ENCODE data around the gene LZTR1.

LZTR1 gene

DNA sequence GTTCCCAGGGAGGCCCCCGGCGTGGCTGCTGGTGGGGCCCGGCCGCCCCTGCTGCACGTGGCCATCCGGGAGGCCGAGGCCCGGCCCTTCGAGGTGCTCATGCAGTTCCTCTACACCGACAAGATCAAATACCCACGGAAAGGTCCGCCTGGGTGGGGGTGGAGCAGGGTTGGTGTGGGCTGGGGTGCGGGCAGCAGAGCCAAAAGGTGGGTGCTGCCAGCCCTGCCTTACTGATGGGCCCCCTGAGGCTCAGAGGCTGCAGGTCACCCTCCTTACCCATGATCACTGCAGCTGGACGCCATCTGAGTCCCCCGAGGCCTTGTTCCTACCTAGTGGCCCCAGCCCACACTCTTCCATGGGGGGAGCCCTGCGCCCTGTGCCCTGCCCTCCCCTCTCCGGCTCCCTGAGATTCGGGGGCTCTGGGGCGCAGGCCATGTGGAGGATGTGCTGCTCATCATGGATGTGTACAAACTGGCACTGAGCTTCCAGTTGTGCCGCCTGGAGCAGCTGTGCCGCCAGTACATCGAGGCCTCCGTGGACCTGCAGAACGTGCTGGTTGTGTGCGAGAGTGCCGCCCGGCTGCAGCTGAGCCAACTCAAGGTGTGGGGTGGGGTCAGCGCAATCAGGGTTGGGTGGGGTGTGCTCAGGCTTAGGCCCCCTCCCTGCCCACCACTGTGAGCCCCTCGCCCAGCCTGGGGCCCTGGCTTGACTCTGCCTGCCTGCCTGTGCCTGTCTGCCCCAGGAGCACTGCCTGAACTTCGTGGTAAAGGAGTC lies 12.2 kb downstream of the LZTR1 start:
- Histone ChIP-seq H3K27ac (ENCODE audit: low read depth, low read length) (no peak overlapping the region), H3K36me3 (ENCODE audit: control insufficient read depth, insufficient read depth, low read length) (peaks cover 33% of the 10 kb centered on the region)

GRCh38 chr22:20994902-20995241 lies 12.8 kb downstream of the LZTR1 start:
- H3K36me3 ChIP-seq (ENCODE audit: control insufficient read depth, insufficient read depth, low read length) = peaks cover 39% of the 10 kb centered on the region
- no peaks in the 10 kb centered on the region for H3K4me1 ChIP-seq (ENCODE audit: control insufficient read depth, insufficient read depth, low read length)
- H3K4me3 ChIP-seq (ENCODE audit: low read depth, low read length) = no peak overlapping the region
- no peaks in the 10 kb centered on the region for H3K9me3 ChIP-seq (ENCODE audit: control insufficient read depth, insufficient read depth, low read length)
- no peak overlapping the region for H3K9ac ChIP-seq (ENCODE audit: low read depth, low read length)
- no peak overlapping the region for H3K27ac ChIP-seq (ENCODE audit: low read depth, low read length)
- H3K27me3 ChIP-seq (ENCODE audit: control insufficient read depth, insufficient read depth, low read length) = no peaks in the 10 kb centered on the region

More for the DNA sequence above, 12.2 kb downstream of the LZTR1 start:
- no peak overlapping the region for H3K9ac ChIP-seq (ENCODE audit: low read depth, low read length)
- H3K4me1 ChIP-seq (ENCODE audit: control insufficient read depth, insufficient read depth, low read length) = no peaks in the 10 kb centered on the region
- no peak overlapping the region for H3K4me3 ChIP-seq (ENCODE audit: low read depth, low read length)
- H3K9me3 ChIP-seq (ENCODE audit: control insufficient read depth, insufficient read depth, low read length) = no peaks in the 10 kb centered on the region
- H3K27me3 ChIP-seq (ENCODE audit: control insufficient read depth, insufficient read depth, low read length) = no peaks in the 10 kb centered on the region

DNA sequence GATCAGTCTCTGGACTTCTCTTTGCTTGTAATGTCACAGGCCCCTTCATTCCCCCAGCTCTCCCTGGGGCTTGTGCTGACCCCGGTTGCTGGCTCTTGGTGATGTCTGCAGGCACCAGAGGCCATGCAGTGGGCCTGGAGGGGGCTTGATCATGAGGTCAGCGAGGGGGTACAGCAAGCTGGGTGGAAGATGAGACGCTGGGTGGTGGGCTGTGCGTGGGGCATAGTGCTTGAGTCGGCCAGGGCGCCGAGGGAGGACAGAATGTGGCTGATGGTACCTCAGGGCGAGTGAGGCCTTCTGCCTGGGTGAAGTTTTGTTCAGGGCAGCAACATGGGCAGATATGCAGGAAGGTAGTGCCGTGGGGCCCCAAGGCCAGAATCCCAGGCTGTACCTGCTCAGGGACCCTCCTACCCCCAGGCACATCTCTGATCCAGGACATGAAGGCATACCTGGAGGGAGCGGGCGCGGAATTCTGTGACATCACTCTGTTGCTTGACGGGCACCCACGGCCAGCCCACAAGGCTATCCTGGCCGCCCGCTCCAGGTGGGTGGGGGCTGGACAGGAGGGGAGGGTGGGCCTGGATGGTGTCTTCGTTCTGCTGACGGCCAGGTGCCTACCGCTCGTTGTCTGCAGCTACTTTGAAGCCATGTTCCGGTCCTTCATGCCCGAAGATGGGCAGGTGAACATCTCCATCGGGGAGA lies 13.4 kb downstream of the LZTR1 start:
- H3K27me3 ChIP-seq (ENCODE audit: control insufficient read depth, insufficient read depth, low read length) = no peaks in the 10 kb centered on the region
- H3K9ac ChIP-seq (ENCODE audit: low read depth, low read length) = no peak overlapping the region
- no peaks in the 10 kb centered on the region for H3K4me1 ChIP-seq (ENCODE audit: control insufficient read depth, insufficient read depth, low read length)
- peaks cover 42% of the 10 kb centered on the region for H3K36me3 ChIP-seq (ENCODE audit: control insufficient read depth, insufficient read depth, low read length)
- H3K4me3 ChIP-seq (ENCODE audit: low read depth, low read length) = no peak overlapping the region
- no peaks in the 10 kb centered on the region for H3K9me3 ChIP-seq (ENCODE audit: control insufficient read depth, insufficient read depth, low read length)
- no peak overlapping the region for H3K27ac ChIP-seq (ENCODE audit: low read depth, low read length)

DNA sequence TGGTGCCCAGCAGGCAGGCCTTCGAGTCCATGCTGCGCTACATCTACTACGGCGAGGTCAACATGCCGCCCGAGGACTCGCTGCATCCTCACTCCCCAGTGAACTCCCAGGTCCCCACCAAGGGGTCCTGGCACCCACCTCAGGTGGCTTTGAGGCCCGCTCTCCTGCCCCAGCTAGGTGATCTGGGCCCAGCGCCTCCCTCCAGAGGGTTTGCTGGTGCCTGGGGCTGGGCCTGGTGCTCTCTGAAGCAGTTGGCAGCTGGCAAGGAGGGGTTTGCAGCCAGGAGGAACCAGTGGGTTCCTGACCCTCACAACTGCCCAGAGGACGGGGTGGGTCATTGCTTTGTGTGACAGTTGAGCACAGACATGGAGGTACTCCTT lies 13.9 kb downstream of the LZTR1 start:
- H3K27me3 ChIP-seq (ENCODE audit: control insufficient read depth, insufficient read depth, low read length) = no peaks in the 10 kb centered on the region
- H3K4me3 ChIP-seq (ENCODE audit: low read depth, low read length) = no peak overlapping the region
- no peaks in the 10 kb centered on the region for H3K4me1 ChIP-seq (ENCODE audit: control insufficient read depth, insufficient read depth, low read length)
- H3K36me3 ChIP-seq (ENCODE audit: control insufficient read depth, insufficient read depth, low read length) = peaks cover 40% of the 10 kb centered on the region
- H3K27ac ChIP-seq (ENCODE audit: low read depth, low read length) = no peak overlapping the region
- no peaks in the 10 kb centered on the region for H3K9me3 ChIP-seq (ENCODE audit: control insufficient read depth, insufficient read depth, low read length)
- H3K9ac ChIP-seq (ENCODE audit: low read depth, low read length) = no peak overlapping the region

- H3K4me1 ChIP-seq (ENCODE audit: control insufficient read depth, insufficient read depth, low read length) = no peaks in the 10 kb centered on the region
- H3K4me3 ChIP-seq (ENCODE audit: low read depth, low read length) = no peak overlapping the region
- H3K9me3 ChIP-seq (ENCODE audit: control insufficient read depth, insufficient read depth, low read length) = no peaks in the 10 kb centered on the region
- no peaks in the 10 kb centered on the region for H3K27me3 ChIP-seq (ENCODE audit: control insufficient read depth, insufficient read depth, low read length)
- no peak overlapping the region for H3K9ac ChIP-seq (ENCODE audit: low read depth, low read length)
- H3K27ac ChIP-seq (ENCODE audit: low read depth, low read length) = no peak overlapping the region
- H3K36me3 ChIP-seq (ENCODE audit: control insufficient read depth, insufficient read depth, low read length) = peaks cover 32% of the 10 kb centered on the region
Observed at GRCh38 chr22:20996598-20997535, 14.8 kb downstream of the LZTR1 start.

DNA sequence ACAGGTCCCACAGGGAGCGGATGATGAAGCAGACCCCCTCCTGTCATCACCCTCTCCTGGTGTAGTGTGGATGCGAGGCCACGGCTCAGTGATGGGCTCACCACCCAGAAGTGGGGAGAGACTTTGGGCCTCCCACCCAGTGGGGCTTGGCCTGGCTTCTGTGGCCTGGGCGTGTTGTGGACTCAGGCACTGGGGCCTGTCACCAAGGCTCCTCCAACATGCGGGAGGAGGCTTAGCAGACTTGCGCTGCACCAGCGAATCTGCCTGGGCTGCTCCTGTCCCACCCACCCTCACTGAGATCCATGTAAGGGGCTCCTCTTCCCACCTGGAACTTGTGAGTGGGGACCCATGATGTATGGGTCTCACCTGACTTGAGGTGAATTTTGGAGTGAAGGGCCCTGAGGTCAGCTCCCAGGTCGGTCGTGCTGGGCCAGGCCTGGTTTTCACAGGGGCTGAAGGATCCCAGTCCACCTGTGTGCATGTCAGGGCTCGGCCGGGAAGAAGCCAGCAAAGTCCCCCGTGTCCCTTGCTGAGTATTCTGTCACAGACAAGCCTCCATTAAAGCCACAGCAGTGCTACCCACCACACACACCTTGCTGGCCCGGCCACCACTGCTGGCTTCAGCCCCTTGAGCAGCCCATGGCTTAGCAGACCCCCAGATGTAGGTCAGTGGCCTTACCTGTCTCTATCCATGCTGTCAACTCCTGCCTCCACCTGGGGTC lies 15.6 kb downstream of the LZTR1 start:
- Histone ChIP-seq H3K36me3 (ENCODE audit: control insufficient read depth, insufficient read depth, low read length) (peaks cover 23% of the 10 kb centered on the region), H3K4me3 (ENCODE audit: low read depth, low read length) (no peak overlapping the region), H3K27me3 (ENCODE audit: control insufficient read depth, insufficient read depth, low read length) (no peaks in the 10 kb centered on the region), H3K27ac (ENCODE audit: low read depth, low read length) (no peak overlapping the region), H3K4me1 (ENCODE audit: control insufficient read depth, insufficient read depth, low read length) (peaks cover under 1% of the 10 kb centered on the region; the same call in 1 of the 2 replicates), H3K9ac (ENCODE audit: low read depth, low read length) (no peak overlapping the region), H3K9me3 (ENCODE audit: control insufficient read depth, insufficient read depth, low read length) (no peaks in the 10 kb centered on the region)

DNA sequence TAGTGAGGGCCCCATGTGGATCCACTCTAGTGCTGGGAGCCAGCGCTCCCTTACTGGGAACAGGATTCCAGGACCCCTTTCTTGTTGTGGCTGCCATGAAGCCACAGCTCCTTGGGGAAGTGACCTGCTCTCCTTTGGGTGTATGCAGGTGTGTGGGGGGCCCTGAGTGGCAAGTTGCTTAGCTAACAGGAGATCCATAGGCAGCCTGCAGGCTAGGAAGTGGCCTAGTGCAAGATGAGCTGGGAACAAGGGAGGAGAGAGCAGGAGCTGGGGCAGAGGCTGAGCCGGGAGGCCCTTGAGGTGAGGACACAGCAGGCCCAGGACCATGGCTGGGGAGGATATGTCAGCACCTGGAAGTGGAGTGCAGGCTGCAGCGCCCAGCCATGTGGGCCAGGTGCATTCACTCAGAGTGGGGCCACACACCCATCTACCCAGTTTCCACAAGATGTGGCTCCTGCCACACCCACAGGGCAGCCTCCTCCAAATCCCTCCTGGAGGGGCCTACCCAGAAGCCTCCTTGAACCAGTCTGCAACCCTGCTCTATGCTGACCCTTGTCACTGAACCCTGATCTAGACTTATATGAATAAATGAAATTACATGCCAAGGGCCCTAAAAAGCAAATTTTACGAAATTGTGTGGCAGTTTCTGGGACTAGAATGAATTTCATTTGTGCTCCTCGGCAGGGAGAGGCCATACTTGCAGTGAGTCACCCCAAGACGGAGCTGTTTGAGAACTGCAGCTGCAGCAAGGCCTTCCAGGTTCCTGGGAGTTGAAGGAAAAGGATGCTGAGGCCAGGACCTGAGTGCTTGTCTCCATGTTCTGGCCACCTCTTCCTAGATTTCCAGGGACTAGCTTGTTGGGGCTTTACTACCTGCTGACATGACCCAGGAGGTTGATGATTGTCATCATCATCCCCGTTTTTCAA lies 16.6 kb downstream of the LZTR1 start:
- Histone ChIP-seq H3K36me3 (ENCODE audit: control insufficient read depth, insufficient read depth, low read length) (peaks cover 20% of the 10 kb centered on the region), H3K27me3 (ENCODE audit: control insufficient read depth, insufficient read depth, low read length) (no peaks in the 10 kb centered on the region), H3K4me3 (ENCODE audit: low read depth, low read length) (no peak overlapping the region), H3K9ac (ENCODE audit: low read depth, low read length) (no peak overlapping the region), H3K27ac (ENCODE audit: low read depth, low read length) (no peak overlapping the region), H3K9me3 (ENCODE audit: control insufficient read depth, insufficient read depth, low read length) (no peaks in the 10 kb centered on the region), H3K4me1 (ENCODE audit: control insufficient read depth, insufficient read depth, low read length) (peaks cover 5% of the 10 kb centered on the region; the same call in 1 of the 2 replicates)

- Histone ChIP-seq H3K27me3 (ENCODE audit: control insufficient read depth, insufficient read depth, low read length) (no peaks in the 10 kb centered on the region), H3K9ac (ENCODE audit: low read depth, low read length) (no peak overlapping the region), H3K36me3 (ENCODE audit: control insufficient read depth, insufficient read depth, low read length) (peaks cover 18% of the 10 kb centered on the region), H3K4me3 (ENCODE audit: low read depth, low read length) (no peak overlapping the region), H3K27ac (ENCODE audit: low read depth, low read length) (no peak overlapping the region), H3K9me3 (ENCODE audit: control insufficient read depth, insufficient read depth, low read length) (no peaks in the 10 kb centered on the region), H3K4me1 (ENCODE audit: control insufficient read depth, insufficient read depth, low read length) (peaks cover 5% of the 10 kb centered on the region; the same call in 1 of the 2 replicates)
Observed at GRCh38 chr22:20999350-21000206, 17.5 kb downstream of the LZTR1 start.

DNA sequence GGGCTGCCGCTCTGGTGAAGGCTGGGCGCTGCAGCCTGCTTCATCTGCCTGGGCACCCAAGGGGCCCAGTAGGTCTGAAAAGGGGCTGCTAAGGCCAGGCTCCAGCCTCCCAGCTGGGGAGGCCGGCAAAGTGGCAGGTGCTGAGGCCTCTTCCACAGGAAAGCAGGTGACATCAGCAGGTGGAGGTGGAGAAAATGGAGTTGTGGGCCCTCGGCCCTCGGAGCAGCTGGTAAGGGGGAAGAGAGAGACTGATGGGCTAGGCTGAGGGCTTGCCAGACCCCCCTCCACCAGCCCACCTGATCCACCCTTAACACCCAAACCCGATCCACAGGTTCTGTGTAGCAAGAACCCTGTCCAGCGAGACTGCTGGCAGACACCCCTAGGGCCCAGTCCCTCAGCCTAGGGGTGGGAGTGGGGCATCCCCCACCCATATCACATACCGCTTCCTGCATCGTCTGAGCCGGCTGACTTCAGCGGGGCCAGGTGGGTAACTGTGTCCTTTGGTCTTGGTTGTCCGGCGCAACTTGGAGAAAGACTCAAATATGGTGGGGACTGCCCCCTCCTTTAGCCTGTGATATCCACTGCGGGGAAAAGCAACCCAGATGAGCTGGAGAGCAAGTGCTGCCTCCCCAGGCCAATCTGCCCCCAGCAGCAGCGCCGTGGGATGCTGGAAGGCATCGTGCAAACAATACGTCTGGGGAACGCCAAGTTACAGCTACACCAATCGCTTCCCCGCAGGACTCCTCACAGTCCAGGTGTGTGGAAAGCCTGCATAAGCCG lies 18.3 kb downstream of the LZTR1 start:
- Histone ChIP-seq H3K4me3 (ENCODE audit: low read depth, low read length) (peak overlapping the region; percentile 96), H3K9me3 (ENCODE audit: control insufficient read depth, insufficient read depth, low read length) (no peaks in the 10 kb centered on the region), H3K27me3 (ENCODE audit: control insufficient read depth, insufficient read depth, low read length) (no peaks in the 10 kb centered on the region), H3K36me3 (ENCODE audit: control insufficient read depth, insufficient read depth, low read length) (peaks cover 18% of the 10 kb centered on the region), H3K9ac (ENCODE audit: low read depth, low read length) (no peak overlapping the region), H3K4me1 (ENCODE audit: control insufficient read depth, insufficient read depth, low read length) (peaks cover 5% of the 10 kb centered on the region; the same call in 1 of the 2 replicates), H3K27ac (ENCODE audit: low read depth, low read length) (no peak overlapping the region)
